DMS79 (cell line): ENCODE results near the gene NPM3.

ENCODE experiments used
- DNase-seq: peaks from one replicate; lab custom pipeline; 2025; lab: John Stamatoyannopoulos, UW

Gene NPM3

GRCh38 chr10:101782811-101783735, at the start of gene NPM3:
Gene NPM3, minus strand, starts transcription at chr10:101783446. Its CDS starts 56 bp downstream, at chr10:101783390.
- peak; percentile 47 for DNase-seq

- no peak for DNase-seq
These were observed 49.1 kb upstream of the NPM3 start for GRCh38 chr10:101832325-101832771.

- DNase-seq: no peak
These were observed 48.0 kb upstream of the NPM3 start for GRCh38 chr10:101831169-101831811.

- peak; percentile 24 for DNase-seq
These were observed 47.3 kb upstream of the NPM3 start for GRCh38 chr10:101830322-101831168.

- no peak for DNase-seq
These were observed 46.5 kb upstream of the NPM3 start for GRCh38 chr10:101829561-101830315.

- DNase-seq: no peak
These were observed 45.7 kb upstream of the NPM3 start for GRCh38 chr10:101828766-101829551.

- no peak for DNase-seq
These were observed 44.8 kb upstream of the NPM3 start for GRCh38 chr10:101827919-101828600.

- DNase-seq: no peak
These were observed 43.7 kb upstream of the NPM3 start for GRCh38 chr10:101826852-101827434.

- no peak for DNase-seq
These were observed 41.5 kb upstream of the NPM3 start for GRCh38 chr10:101824736-101825135.

GRCh38 chr10:101818872-101819633, 35.8 kb upstream of the NPM3 start:
- DNase-seq: peak; percentile 55

GRCh38 chr10:101818119-101818871, 35.0 kb upstream of the NPM3 start, which contains the start of gene OGA:
Gene OGA, minus strand, starts transcription at chr10:101818444. Its CDS starts 422 bp downstream, at chr10:101818022.
- DNase-seq: peak; percentile 95

GRCh38 chr10:101817337-101818118, 34.3 kb upstream of the NPM3 start:
- peak; percentile 49 for DNase-seq

GRCh38 chr10:101816913-101817336, 33.7 kb upstream of the NPM3 start:
- no peak for DNase-seq

GRCh38 chr10:101816376-101816775, 33.1 kb upstream of the NPM3 start:
- DNase-seq: no peak

GRCh38 chr10:101814466-101815071, 31.3 kb upstream of the NPM3 start:
- DNase-seq: peak; percentile 12

GRCh38 chr10:101812606-101813005, 29.4 kb upstream of the NPM3 start:
- DNase-seq: no peak

GRCh38 chr10:101807158-101807557, 23.9 kb upstream of the NPM3 start:
- DNase-seq: no peak
